PC-3 (cell line): ENCODE data around the gene EYS. TPM values are rescaled to one million over a fixed set of nuclear protein-coding genes. Genes with fewer than 3 reads are reported as not detected.
A peak's percentile ranks its signal among the peaks of the same experiment; 100 is the strongest.

Experiments used
- ATAC-seq: fragments of 200-7000 bp; cut with Tn5 transposase; 2 replicates; pipeline ENCODE4 v1.9.1; 2020; ENCODE audit warnings: mild to moderate bottlenecking, moderate library complexity
- BruUV-seq: library from RNA; stranded (reverse); fragments of 400-500 nt; replicated peaks from 2 replicates; lab custom pipeline; 2021; lab: Mats Ljungman, UMichigan
- CTCF ChIA-PET: fragments of 300-600 bp; sonication (Branson Sonifier 250); formaldehyde crosslinking; loops from one replicate; lab custom pipeline; 2022; ENCODE audit warnings: antibody characterized with exemption; lab: Charles Lee
- POLR2A ChIA-PET: fragments of 300-600 bp; sonication (Branson Sonifier 250); formaldehyde crosslinking; loops from one replicate; lab custom pipeline; 2022; ENCODE audit warnings: antibody characterized with exemption; ENCODE audit not compliant: unreplicated experiment; lab: Charles Lee
- DNase-seq: peaks from one replicate; pipeline ENCODE4 v3.0.0-alpha.2; 2015
- H2AFZ ChIP-seq: fragments of 300-600 bp; sonication (generic); 2 replicates; pipeline ENCODE4 v1.6.0; 2016; ENCODE audit warnings: antibody characterized with exemption, low read length
- H3F3A ChIP-seq: fragments of 300-600 bp; sonication (generic); one replicate; pipeline ENCODE4 v1.6.0; 2017; ENCODE audit warnings: antibody characterized with exemption, low read length, control low read depth, mild to moderate bottlenecking; ENCODE audit not compliant: unreplicated experiment
- H3K27ac ChIP-seq: fragments of 300-600 bp; sonication (generic); 2 replicates; pipeline ENCODE4 v1.5.1; 2016; ENCODE audit warnings: mild to moderate bottlenecking, low read length
- H3K27me3 ChIP-seq: fragments of 300-600 bp; sonication (generic); 2 replicates; pipeline ENCODE4 v1.6.1; 2016; ENCODE audit warnings: low read length, mixed read lengths
- H3K36me3 ChIP-seq: fragments of 300-600 bp; sonication (generic); 2 replicates; pipeline ENCODE4 v1.6.1; 2016; ENCODE audit warnings: low read depth, mixed run types, low read length, mixed read lengths
- H3K4me1 ChIP-seq: fragments of 300-600 bp; sonication (generic); 2 replicates; pipeline ENCODE4 v1.5.1; 2016; ENCODE audit warnings: low read length; ENCODE audit not compliant: insufficient read depth
- H3K4me2 ChIP-seq: fragments of 300-600 bp; sonication (generic); 2 replicates; pipeline ENCODE4 v1.6.0; 2016; ENCODE audit warnings: low read length
- H3K4me3 ChIP-seq: fragments of 300-600 bp; sonication (generic); 2 replicates; pipeline ENCODE4 v1.5.1; 2016; ENCODE audit warnings: mild to moderate bottlenecking, low read length, mixed read lengths
- H3K79me2 ChIP-seq: fragments of 300-600 bp; sonication (generic); 2 replicates; pipeline ENCODE4 v1.6.1; 2017; ENCODE audit warnings: low read length, mixed read lengths
- H3K9ac ChIP-seq: fragments of 300-600 bp; sonication (generic); 2 replicates; pipeline ENCODE4 v1.6.0; 2016; ENCODE audit warnings: mild to moderate bottlenecking, low read length
- H3K9me2 ChIP-seq: fragments of 300-600 bp; sonication (generic); replicated peaks from 2 replicates; pipeline ENCODE4 v1.6.1; 2016; ENCODE audit warnings: mixed run types, low read length, mixed read lengths
- H3K9me3 ChIP-seq: fragments of 300-600 bp; sonication (generic); 2 replicates; pipeline ENCODE4 v1.6.1; 2016; ENCODE audit warnings: low read length, mixed read lengths
- H4K20me1 ChIP-seq: fragments of 300-600 bp; sonication (generic); 2 replicates; pipeline ENCODE4 v1.6.1; 2016; ENCODE audit warnings: low read length, mixed read lengths
- EZH2 ChIP-seq: fragments of 300-600 bp; sonication (generic); IDR thresholded peaks from one replicate; pipeline ENCODE4 v1.6.1; 2017; ENCODE audit warnings: antibody characterized with exemption, mild to moderate bottlenecking, low read length; ENCODE audit not compliant: unreplicated experiment
- EZH2phosphoT487 ChIP-seq: fragments of 300-600 bp; sonication (generic); IDR thresholded peaks from 2 replicates; pipeline ENCODE4 v1.6.1; 2018; ENCODE audit warnings: mild to moderate bottlenecking, antibody characterized with exemption, low read length, borderline replicate concordance
- intact Hi-C: fragments of 100-400 bp; cut with micrococcal nuclease; formaldehyde crosslinking; loops from 2 replicates; pipeline ENCODE4 v1.9.0; 2023
- total RNA-seq: library from RNA; depleted of rRNA; stranded (reverse); fragments of >200 nt; gene quantifications from 2 replicates; pipeline ENCODE4 v1.2.3, GENCODE V29; 2014
- TF ChIP-seq, protein P1 (sequence below): fragments of 300-600 bp; sonication (generic); conservative IDR thresholded peaks from 2 replicates; pipeline ENCODE4 v1.5.1; 2017; ENCODE audit warnings: antibody characterized with exemption, low read depth, mild to moderate bottlenecking, low read length

Gene EYS
- total RNA-seq, 1 experiment from 2014 or later, result 0.07 TPM

DNA sequence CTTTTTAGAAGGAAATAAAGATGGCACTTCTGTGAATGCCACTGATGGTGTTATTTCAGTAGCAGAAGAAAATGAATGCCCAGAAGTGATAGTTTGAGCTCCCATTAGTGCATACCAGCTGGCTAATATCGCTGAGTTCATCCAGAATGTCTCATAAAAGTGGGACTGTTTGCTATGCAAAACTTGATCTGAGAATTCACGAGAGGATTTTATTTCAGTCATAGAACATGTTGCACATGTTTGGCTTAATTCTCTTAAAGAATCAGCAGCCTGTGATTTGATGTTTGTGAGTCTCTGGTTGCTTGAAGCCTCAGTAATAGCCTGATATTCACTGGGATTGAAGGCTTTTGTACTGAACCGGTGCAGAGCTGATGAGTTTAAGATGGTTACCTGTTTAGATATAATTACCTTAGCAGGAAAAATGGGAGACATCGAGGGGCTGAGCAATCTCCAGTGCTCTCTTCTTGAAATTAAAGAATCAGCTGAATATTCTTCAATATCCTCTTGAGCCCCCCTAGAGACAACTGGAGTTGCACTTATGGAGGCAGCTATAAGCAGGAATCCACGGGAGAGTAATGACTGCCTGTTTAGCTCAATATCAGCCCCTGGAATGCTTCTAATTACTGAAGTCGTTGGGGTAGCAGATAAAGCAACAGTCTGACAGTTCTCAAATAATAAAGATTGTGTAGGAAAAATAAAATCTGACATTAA is 1115.9 kb downstream of the EYS start:
- no peak overlapping the region for H3K9ac ChIP-seq
- no peaks in the 10 kb centered on the region for H3F3A ChIP-seq
- no peaks in the 10 kb centered on the region for H3K9me3 ChIP-seq
- DNase-seq, result no peak
- ChIA-PET CTCF (no interaction called here), POLR2A (no interaction called here)
- intact Hi-C loops, result no loop called here
- H3K4me3 ChIP-seq, result no peak overlapping the region
- H3K36me3 ChIP-seq, result no peaks in the 10 kb centered on the region
- no peak for ATAC-seq
- no peak overlapping the region for H3K27ac ChIP-seq
- H2AFZ ChIP-seq, result no peak overlapping the region
- H3K9me2 ChIP-seq, result no peaks in the 10 kb centered on the region
- H4K20me1 ChIP-seq, result no peaks in the 10 kb centered on the region
- no peaks in the 10 kb centered on the region for H3K27me3 ChIP-seq
- no peaks in the 10 kb centered on the region for H3K4me1 ChIP-seq
- no peaks in the 10 kb centered on the region for H3K79me2 ChIP-seq
- H3K4me2 ChIP-seq, result no peak overlapping the region
- BruUV-seq, result no TSS peak
- TF ChIP-seq EZH2 (no peak), EZH2phosphoT487 (no peak)
- TF ChIP-seq, protein P1, sequence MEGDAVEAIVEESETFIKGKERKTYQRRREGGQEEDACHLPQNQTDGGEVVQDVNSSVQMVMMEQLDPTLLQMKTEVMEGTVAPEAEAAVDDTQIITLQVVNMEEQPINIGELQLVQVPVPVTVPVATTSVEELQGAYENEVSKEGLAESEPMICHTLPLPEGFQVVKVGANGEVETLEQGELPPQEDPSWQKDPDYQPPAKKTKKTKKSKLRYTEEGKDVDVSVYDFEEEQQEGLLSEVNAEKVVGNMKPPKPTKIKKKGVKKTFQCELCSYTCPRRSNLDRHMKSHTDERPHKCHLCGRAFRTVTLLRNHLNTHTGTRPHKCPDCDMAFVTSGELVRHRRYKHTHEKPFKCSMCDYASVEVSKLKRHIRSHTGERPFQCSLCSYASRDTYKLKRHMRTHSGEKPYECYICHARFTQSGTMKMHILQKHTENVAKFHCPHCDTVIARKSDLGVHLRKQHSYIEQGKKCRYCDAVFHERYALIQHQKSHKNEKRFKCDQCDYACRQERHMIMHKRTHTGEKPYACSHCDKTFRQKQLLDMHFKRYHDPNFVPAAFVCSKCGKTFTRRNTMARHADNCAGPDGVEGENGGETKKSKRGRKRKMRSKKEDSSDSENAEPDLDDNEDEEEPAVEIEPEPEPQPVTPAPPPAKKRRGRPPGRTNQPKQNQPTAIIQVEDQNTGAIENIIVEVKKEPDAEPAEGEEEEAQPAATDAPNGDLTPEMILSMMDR, result no peak

DNA sequence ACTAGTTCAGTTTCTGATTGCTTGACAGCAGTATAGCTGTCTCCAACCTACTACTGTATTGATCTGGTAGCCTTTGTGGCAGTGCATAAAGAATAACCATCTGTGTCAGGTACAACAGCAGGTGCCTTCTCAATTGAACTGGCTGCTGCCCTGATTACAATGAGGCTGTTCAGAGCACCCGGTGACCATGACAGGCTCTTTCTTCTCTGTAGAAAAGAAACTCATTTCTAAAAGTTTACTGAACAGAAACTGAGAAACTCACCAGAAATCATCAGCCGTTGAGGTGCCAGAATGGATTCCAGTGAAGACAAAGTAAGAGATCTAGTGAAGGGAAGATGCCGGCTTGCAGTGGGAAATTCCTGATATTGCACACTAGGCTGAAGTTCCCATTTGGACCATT is 1117.1 kb downstream of the EYS start:
- no peak for ATAC-seq

DNA sequence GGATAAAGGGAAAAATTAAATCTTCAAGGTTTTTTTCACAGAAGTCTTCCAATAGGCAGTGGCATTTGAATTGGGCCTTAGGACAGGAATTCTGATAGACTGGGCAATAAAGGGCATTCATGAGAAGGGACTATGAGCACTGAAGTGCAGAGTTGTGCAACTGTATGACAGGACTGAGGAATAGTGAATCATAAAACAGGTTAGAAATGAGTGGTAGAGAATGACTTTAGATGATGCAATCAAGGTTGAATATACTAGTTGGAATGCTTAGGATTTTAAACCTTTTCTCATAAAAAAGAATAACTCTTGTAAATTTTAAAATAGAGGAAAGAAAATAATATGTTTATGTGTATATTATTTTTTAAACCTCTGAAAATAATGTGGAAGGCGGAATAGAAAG is 1126.7 kb downstream of the EYS start:
- Histone ChIP-seq H3K9ac (no peak overlapping the region), H3K4me2 (no peak overlapping the region), H3K4me3 (no peak overlapping the region), H3K9me2 (no peaks in the 10 kb centered on the region), H4K20me1 (no peaks in the 10 kb centered on the region), H3K79me2 (no peaks in the 10 kb centered on the region), H3F3A (no peaks in the 10 kb centered on the region), H2AFZ (no peak overlapping the region), H3K9me3 (no peaks in the 10 kb centered on the region), H3K27ac (no peak overlapping the region), H3K4me1 (peaks cover 8% of the 10 kb centered on the region; the same call in 1 of the 2 replicates), H3K36me3 (no peaks in the 10 kb centered on the region), H3K27me3 (no peaks in the 10 kb centered on the region)
- ChIA-PET CTCF (no interaction called here), POLR2A (no interaction called here)
- intact Hi-C loops, result no loop called here
- ATAC-seq (no peak), DNase-seq (peak; percentile 74)
- TF ChIP-seq EZH2 (no peak), EZH2phosphoT487 (no peak)
- TF ChIP-seq, protein P1, result no peak
- BruUV-seq, result no TSS peak

More for the DNA sequence above, 1117.1 kb downstream of the EYS start:
- CTCF ChIA-PET, result no interaction called here
- no peak for DNase-seq
- no peaks in the 10 kb centered on the region for H3K9me2 ChIP-seq
- no peak overlapping the region for H3K4me3 ChIP-seq
- POLR2A ChIA-PET, result no interaction called here
- H3K4me1 ChIP-seq, result no peaks in the 10 kb centered on the region
- H3F3A ChIP-seq, result no peaks in the 10 kb centered on the region
- intact Hi-C loops, result no loop called here
- H3K27me3 ChIP-seq, result no peaks in the 10 kb centered on the region
- H2AFZ ChIP-seq, result no peak overlapping the region
- H3K27ac ChIP-seq, result no peak overlapping the region
- no peak overlapping the region for H3K9ac ChIP-seq
- no peak overlapping the region for H3K4me2 ChIP-seq
- H3K36me3 ChIP-seq, result no peaks in the 10 kb centered on the region
- H4K20me1 ChIP-seq, result no peaks in the 10 kb centered on the region
- TF ChIP-seq, protein P1, result no peak
- TF ChIP-seq EZH2, result no peak
- no peak for TF ChIP-seq EZH2phosphoT487
- H3K79me2 ChIP-seq, result no peaks in the 10 kb centered on the region
- BruUV-seq, result no TSS peak
- no peaks in the 10 kb centered on the region for H3K9me3 ChIP-seq
